NCI-H345 (cell line): ENCODE measurements around the gene APOBEC4.
A peak's percentile ranks its signal among the peaks of the same experiment; 100 is the strongest.

Experiments
- DNase-seq: peaks from one replicate; lab custom pipeline; 2025; lab: John Stamatoyannopoulos, UW

The APOBEC4 gene

GRCh38 chr1:183675381-183675780 is 22.3 kb upstream of the APOBEC4 start:
- DNase-seq: no peak

DNA sequence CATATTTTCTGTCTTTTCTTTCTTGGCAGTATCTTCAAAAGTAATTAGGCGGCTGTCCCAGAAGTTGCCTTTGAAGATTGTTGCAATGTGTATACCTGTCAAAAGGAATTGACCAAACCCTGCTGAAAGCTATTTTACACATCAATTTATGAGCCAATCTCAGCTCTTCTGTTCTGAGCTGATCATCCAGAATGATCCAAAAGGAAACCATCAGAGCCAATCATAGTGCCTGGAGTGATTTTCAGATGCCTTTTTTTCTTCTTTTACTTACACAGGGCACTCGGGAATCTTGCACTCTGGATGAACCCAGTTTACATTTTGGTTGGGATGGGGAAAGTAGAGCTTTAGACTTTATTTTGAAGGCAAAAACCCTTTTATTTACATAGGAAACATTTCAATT is 21.8 kb upstream of the APOBEC4 start:
- no peak for DNase-seq

- no peak for DNase-seq
Observed at GRCh38 chr1:183674339-183674738, 21.2 kb upstream of the APOBEC4 start.

- no peak for DNase-seq
Observed at GRCh38 chr1:183673605-183674323, 20.6 kb upstream of the APOBEC4 start.

DNA sequence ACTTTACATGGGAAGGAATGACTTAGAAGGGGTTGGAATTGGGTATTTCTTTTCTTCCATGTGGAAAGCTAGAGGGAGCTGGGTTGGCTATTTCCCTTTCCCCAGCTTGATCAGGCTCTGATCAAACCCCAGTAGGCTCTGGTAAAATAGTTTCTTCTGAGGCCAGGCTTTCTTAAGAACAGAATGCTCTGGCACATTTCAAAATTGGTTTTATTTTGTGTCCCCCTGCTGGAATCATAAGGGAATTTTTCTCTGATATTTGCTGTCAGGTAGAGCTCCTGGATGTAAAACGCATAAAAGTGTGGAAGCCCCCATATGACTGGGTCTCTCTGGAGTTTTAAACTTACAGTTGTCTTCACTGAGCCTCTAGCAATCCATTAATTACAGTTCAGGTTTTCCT is 17.1 kb upstream of the APOBEC4 start:
- no peak for DNase-seq

DNA sequence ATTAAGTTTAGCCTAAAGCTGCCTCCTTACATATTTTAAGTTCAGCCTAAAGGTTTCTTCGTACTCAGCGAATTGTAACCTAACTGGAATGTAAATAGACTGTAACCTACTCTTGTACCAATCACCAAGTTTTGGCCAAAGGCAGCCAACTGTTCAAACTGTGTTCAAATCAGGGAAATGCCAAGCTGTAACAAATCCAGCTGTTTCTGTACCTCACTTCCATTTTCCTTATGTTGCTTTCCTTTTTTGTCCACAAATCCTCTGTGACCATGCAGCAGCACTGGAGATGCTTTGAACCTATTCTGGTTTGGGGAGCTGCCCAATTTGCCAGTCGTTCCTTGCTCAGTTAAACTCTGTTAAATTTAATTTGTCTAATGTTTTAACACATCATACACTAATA is 3.2 kb upstream of the APOBEC4 start:
- DNase-seq: no peak

GRCh38 chr1:183655562-183656075 is 2.5 kb upstream of the APOBEC4 start:
- peak; percentile 67 for DNase-seq

- DNase-seq: no peak
Observed at GRCh38 chr1:183654706-183655105, 1.6 kb upstream of the APOBEC4 start.

DNA sequence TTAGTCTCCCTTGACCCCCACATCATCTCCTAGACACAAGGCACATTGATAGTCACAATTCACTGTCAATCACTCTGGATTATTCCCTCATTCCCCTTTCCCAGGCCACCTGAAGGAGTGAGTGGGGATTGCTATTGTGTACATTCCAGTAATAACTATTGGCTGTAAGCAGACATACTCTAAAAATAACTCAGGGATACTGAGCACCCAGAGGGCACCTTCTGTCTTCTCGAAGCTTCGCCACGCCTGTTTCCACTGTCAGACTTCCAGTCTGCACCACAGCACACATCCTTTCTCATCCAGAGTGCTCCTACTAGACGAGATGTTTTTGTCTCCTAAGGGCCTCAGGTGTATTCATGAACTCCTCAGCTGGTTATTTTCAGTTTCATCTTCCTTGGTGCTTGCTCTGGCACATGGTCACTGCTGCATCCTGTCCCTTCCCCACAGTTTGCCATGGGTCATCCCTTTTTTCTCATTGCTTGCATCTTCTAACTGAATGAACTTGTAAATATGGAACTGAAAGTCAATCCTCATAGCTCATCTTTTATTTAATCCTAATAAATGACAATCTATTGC is 848 bp upstream of the APOBEC4 start:
- no peak for DNase-seq

DNA sequence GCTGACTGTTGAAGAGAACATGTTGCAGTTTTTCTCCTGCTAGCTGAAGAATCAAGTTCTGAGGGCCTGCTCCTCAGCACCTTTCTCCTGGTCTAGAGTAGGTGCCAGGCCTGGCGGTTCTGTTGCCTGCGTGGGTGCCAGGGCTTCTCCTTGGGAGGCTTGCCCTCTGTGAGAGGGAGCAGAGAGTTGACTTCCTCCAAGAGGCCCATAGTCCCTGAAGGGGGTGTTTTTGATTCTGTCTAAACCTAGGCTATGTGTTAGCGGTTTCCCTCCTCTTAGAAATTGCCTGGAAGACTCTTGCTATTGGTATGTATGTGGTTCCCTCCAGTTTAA is 312 bp upstream of the APOBEC4 start:
- no peak for DNase-seq

GRCh38 chr1:183652107-183652506 is 1.0 kb downstream of the APOBEC4 start:
- DNase-seq: no peak

- DNase-seq: no peak
Observed at GRCh38 chr1:183651612-183652011, 1.5 kb downstream of the APOBEC4 start.

- no peak for DNase-seq
Observed at GRCh38 chr1:183648042-183648441, 5.1 kb downstream of the APOBEC4 start.

DNA sequence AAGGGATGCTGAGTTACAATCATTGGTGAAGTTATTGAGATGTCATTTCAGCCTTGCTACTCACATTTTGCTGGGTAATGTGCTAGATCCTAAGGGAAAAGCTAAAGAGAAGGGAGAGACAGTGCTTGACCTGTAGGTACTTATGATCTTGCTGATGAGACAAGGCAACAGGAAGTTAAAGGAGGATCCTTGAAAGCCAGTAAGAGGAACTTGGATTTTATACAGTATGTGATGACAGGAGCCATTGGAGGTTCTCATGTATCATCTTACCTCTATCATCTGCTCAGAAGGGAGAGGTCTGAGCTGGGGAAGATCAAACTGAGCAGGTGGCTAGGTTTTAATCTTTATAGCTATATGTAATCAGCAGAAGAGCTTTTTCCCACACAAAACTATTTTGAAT is 6.3 kb downstream of the APOBEC4 start:
- no peak for DNase-seq

GRCh38 chr1:183645531-183645930 is 7.6 kb downstream of the APOBEC4 start:
- no peak for DNase-seq

- DNase-seq: no peak
Observed at GRCh38 chr1:183642166-183642565, 10.9 kb downstream of the APOBEC4 start.

DNA sequence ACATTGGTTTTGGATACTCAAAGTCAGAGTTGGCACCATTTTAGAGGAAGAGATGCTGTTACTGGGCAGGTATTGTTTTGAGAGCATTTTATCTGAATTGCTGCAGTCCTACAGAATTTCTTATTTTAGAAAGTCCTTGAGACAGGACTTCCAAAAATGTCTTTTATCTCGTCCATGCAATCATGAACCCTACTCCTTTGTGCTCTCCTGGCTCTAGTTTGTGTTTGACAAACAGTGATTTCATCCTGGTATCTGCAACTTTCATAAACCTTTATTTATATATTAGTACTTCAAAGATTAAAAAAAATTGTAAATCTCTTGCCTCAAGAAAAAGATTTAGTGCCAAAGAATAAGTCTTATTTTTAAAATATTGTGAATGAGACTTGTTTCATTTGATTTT is 12.9 kb downstream of the APOBEC4 start:
- DNase-seq: no peak

- no peak for DNase-seq
Observed at GRCh38 chr1:183638649-183639387, 14.3 kb downstream of the APOBEC4 start.

- peak; percentile 14 for DNase-seq
Observed at GRCh38 chr1:183636783-183637182, 16.3 kb downstream of the APOBEC4 start.

- no peak for DNase-seq
Observed at GRCh38 chr1:183636334-183636682, 16.8 kb downstream of the APOBEC4 start.

GRCh38 chr1:183635606-183636333 is 17.3 kb downstream of the APOBEC4 start, which contains the start of gene ARPC5:
ARPC5 (minus strand) TSS chr1:183635783; CDS start chr1:183635659, 124 bp downstream.
- peak; percentile 97 for DNase-seq

GRCh38 chr1:183635099-183635605 is 18.0 kb downstream of the APOBEC4 start:
- peak; percentile 38 for DNase-seq
